Measurements from ENCODE around the gene CTDNEP1.
A peak's percentile ranks its signal among the peaks of the same experiment; 100 is the strongest.
"Not testable (repeated sequence)": the region's sequence is repeated elsewhere in the genome, so short reads cannot be mapped to it uniquely, and the experiment has no call there.

Gene CTDNEP1

DNA sequence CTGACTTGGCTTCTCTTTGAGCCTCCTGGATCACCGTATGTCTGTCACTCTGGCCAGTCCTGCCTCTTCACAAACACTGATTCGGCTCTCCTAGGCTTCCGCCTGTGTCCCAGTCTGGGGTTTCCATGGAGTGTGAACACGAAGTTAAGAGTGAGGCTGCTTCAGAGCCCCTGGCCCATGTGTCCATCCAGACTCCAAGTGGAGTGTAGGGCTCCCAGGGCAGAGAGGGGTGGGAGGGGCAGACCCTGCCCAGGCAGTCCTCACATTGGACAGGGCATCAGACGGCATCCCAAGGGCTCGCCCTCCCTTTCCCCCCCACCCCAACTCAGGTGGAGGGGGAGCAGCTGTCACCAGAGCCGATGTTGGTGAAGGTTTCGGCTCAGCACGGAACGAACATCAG is 7.7 kb downstream of the CTDNEP1 start:
- DNase-seq = not testable (repeated sequence)

DNA sequence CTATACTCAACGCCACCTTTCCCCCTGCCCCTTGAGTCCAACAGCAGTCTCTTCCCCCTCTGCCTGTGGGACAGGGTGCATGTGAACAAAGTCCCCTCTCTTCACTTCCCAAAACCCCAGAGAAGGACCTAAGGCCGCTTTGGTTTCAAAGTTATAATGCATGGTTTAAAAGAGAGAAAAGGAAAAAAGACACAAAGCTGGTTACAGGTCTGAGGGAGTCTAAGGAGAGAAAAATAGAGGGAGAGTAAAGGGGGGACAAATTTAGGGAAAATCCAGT is 8.1 kb downstream of the CTDNEP1 start:
- no peak for DNase-seq

- DNase-seq = peak; percentile 90
Measured at GRCh38 chr17:7242717-7243452, 8.6 kb downstream of the CTDNEP1 start.

- peak; percentile 89 for DNase-seq
Measured at GRCh38 chr17:7241783-7242716, 9.5 kb downstream of the CTDNEP1 start, which contains the start of gene GABARAP. TSS of gene GABARAP (minus strand) at chr17:7242449. CDS start at chr17:7242330, 119 bp downstream.

DNA sequence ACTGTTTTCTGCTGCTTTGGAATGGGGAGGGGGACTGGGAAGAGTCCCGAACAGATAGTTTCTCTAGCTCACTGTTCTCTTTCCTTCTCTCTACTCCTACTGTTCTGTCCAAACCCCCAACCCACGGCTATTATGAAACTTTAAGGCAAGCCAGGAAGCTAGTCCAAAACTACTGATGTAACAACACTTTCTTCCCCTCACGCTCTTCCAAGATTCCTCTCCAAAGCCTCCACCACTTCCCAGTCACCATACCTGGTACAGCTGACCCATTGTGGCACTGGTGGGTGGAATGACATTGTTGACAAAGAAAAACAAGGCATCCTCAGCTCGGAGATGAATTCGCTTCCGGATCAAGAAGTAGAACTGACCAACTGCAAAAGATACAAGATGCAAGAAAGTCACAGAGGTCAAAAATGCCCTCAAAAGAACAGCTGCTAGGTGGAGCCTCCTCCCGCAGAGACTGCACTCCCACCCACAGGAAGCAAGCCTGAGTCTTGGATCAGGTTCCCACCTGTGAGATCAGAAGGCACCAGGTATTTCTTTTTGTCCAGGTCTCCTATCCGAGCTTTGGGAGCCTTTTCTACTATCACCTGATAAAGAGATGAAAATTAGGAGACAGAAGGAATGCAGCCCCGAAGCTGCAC is 10.3 kb downstream of the CTDNEP1 start:
- no peak for DNase-seq

DNA sequence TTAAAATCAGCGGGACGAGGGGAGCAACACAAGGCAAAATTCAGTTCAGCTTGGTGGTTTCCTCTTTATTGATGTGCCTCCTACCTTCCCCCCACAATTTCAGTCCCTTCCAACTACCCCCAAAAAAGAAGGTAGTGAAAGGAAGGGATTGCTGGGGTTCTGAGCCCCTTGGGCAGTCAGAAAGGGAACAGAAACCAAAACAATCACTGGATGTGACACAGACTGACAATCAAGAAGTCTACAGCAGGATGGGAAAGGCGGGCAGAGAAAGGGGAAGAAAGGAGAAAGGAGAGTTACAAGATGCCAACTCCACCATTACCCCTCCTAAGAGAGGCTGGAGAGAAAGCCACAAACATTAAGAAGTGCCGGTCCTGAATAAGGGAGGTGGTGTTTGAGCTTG is 11.2 kb downstream of the CTDNEP1 start:
- no peak for DNase-seq

- DNase-seq = peak; percentile 94
Measured at GRCh38 chr17:7239091-7240027, 12.2 kb downstream of the CTDNEP1 start, which contains the start of gene PHF23. TSS of gene PHF23 (minus strand) at chr17:7239457. CDS start at chr17:7239279, 178 bp downstream.

DNA sequence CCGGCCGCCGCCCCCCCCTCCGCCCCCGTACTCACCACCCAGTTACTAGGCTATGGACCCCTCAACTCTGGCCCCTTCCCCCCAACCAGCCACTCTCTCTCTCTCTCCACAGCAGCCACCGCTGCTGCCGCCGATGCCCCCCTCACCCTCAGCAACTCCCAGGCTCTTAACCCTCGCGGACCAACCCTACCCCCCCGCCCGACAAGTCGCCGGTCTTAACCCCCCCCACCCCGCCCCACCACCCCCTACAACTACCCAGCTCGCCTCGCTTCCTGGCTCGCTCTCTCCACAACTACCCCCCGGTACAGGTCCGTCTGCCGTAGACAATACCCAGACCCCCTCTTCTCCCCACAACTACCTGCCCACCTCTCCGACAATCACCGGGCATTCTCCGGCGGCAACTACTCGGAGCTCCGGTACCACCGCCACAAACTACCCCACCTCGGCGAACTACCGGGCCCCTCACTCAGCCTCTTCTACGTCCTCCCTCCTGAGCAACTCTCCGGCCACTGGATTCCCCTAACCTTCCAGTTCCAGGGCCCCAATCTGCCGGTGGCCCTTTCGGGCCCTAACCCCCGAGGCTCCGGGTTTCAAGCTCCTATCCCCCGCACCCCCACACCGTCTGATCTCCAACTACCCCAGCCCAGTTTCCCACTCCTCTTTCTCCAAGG is 13.0 kb downstream of the CTDNEP1 start:
- DNase-seq = no peak

DNA sequence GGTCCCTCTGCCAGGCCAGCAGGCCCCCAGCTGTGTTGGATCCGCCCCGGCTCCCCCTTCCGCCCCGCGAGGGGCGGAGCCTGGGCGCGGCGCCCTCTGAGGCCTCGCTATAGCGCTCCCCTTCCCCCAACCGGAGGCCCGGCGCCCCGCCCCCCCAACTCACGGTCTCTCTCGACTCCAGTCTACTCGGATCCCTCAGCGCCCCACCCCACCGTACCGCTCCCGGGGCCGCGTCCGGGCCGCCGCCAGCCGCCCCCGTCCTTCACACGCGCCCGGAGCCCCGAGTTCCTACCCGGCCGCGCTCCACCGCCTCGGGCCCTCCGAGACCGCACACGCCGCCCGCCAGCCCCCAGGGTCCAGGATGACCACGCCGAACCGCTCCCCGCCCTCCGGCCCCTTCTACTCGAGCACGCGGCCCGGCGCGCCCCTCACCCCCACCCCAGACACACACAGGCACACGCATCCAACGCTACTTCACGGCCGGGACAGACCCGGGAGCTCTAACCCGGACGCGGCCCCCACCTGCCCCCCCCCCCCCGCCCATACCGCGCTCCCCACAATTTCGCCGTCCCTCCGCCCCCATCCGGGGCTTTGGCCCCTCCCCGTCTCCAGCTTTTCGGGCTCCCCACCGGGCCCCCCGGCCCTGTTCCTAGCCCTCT is 13.6 kb downstream of the CTDNEP1 start:
- DNase-seq = peak; percentile 20

DNA sequence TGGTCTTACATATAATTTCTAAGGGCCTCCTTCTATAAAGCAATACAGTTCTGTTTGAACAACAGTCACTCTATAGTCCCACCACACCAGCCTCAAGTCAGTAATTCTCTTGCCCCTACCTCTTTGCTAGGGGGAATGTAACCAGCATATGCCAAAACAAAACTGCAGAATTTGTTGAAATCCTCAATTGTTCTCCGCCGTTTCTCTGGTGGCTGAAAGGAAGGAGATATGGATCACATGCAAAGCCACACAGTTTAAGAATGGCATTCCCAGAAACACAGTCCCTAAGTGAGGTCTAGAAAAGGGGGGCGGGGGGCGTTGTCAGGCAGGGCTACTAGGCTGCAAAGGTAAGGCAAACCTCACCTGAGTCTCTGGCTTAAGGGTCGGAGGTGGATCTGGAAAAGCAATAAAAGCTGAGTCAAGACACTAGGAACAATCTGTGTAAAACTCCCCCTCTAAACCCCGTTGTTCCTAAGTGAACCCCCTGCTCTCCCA is 14.2 kb downstream of the CTDNEP1 start:
- no peak for DNase-seq

- no peak for DNase-seq
Measured at GRCh38 chr17:7236808-7237207, 14.7 kb downstream of the CTDNEP1 start.

GRCh38 chr17:7235693-7236665 is 15.6 kb downstream of the CTDNEP1 start:
- no peak for DNase-seq

DNA sequence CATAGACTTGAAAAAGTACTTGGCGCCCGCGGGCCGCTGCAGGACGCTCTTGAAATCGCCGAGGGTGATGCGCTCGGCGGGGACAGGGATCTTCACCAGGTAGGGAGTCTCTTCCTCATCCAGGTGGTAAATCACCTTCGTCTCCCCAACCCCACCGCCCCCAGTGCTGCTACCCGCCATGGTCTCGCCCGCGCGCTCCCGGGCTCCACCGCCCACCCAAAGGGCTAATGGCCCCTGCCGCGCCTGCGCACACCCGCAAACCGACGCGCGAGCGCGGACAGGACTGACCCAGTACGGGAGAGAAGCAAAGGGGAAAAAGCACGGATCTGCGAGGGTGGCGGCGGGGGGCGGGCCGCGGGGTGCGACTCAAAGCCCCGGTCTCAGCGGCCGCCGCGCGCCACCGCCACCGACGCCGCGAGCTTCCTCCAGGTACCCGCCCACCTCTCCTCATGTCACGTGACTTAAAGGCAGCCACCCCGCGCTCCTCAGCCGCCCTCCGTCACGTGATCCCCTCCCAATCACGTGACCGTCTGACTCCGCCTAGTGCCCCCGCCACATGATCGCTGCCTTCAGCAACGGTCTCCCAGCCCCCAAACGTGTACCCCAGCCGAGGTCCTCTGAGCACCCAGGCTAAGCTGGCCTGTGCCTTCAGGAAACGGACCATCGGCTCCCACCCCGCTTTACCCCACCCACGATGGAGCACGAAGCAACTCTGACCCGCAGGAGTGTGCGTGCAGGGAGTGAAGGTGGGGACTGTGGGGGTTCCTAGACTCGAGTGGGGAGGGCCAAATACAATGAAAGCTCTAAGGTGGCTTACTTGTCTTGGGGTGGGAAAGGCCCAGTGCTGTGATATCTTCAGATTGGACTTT is 17.2 kb downstream of the CTDNEP1 start, which contains the start of gene DVL2:
Gene DVL2, minus strand, starts transcription at position 435 of the 869 bp plus-strand sequence. Its CDS starts 255 bp downstream, at position 180.
- DNase-seq = peak; percentile 93

DNA sequence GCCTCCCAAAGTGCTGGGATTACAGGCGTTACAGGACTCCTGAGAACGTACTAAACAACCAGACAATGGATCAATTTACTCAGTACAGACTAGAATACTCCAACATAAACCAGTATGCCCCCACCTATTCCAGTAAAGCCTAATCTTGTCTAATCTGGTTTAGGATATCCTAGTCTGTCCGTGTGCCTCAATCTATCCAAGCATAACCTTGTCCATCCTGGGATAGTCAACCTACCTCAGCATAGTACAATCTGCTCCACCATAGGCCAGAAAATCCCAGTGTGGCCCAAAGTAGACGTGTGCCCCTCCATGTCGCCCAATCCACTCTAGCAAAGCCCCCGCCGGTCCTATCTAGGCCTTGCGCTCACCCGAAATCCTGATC is 17.8 kb downstream of the CTDNEP1 start:
- DNase-seq = no peak

DNA sequence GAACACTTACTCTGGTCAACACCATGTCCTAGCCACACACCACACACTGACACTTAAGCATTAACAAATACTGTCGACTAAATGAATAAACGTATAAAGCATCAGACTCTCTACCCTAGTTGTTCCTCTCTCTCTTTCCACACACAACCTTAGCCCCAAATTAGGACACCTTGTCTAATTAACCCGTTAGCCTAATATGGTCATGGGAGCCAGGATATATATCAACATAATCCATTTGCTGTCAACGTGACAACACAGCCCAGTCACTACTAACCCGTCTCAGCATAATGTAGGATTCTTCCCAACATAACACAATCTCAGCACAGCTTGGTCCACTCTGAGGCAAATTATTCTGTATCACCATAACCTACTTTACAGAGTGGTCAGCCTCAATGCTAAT is 19.4 kb downstream of the CTDNEP1 start:
- DNase-seq = no peak

DNA sequence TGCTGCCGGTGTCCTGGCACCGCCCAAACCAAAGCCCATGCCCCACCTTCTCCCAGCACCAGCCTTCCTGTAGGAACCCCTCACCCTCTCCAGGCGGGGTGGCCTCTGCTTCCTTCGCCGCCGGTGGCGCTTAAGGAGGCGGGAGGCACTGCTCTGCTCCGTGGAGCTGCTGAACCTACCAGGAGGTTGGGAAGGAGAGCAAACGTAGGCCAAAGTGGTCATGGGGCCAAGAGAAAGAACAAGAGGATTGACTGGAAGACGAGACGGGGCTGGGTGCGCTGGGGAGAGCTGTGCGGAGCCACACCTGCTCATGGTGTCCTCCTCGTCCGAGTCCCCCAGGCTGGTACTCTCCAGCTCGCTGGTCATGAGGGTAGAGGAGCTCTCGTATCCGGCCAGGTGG is 22.0 kb downstream of the CTDNEP1 start:
- no peak for DNase-seq

GRCh38 chr17:7228920-7229319 is 22.6 kb downstream of the CTDNEP1 start:
- DNase-seq = no peak

Data from NCI-H2227 treated with DMSO at 0.1 percent for 48 hours (cell line).